Transverse colon (tissue), 3 donors: ENCODE data around the gene CHRNB1.

Experiments
- EP300 ChIP-seq: sonication (generic); formaldehyde crosslinking; IDR thresholded peaks from one replicate; pipeline ENCODE4 v1.6.1; 2017; ENCODE audit warnings: antibody characterized with exemption, low read depth
- TF ChIP-seq, protein P1 (sequence below), 5 experiments: fragments of 200-600 bp in 3 of 5; fragments of 450-650 bp in 2 of 5; sonication (generic) in 3 of 5; IDR thresholded peaks; 1 replicate in 2 of 5; 2 replicates in 3 of 5; pipeline ENCODE4 v1.5.1; 2016 to 2017; ENCODE audit warnings: antibody characterized with exemption in 5 of 5, inconsistent platforms in 3 of 5, mild to moderate bottlenecking in 2 of 5, moderate library complexity in 1 of 5

GRCh38 chr17:7416323-7416722, 28.5 kb upstream of the CHRNB1 start:
- no peak for TF ChIP-seq EP300
- TF ChIP-seq, protein P1, sequence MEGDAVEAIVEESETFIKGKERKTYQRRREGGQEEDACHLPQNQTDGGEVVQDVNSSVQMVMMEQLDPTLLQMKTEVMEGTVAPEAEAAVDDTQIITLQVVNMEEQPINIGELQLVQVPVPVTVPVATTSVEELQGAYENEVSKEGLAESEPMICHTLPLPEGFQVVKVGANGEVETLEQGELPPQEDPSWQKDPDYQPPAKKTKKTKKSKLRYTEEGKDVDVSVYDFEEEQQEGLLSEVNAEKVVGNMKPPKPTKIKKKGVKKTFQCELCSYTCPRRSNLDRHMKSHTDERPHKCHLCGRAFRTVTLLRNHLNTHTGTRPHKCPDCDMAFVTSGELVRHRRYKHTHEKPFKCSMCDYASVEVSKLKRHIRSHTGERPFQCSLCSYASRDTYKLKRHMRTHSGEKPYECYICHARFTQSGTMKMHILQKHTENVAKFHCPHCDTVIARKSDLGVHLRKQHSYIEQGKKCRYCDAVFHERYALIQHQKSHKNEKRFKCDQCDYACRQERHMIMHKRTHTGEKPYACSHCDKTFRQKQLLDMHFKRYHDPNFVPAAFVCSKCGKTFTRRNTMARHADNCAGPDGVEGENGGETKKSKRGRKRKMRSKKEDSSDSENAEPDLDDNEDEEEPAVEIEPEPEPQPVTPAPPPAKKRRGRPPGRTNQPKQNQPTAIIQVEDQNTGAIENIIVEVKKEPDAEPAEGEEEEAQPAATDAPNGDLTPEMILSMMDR (IDR thresholded peaks at IDR 0.05): no peak
